Measurements from ENCODE around the gene ZMAT3. TPM values are rescaled to one million over a fixed set of nuclear protein-coding genes. Genes with fewer than 3 reads are reported as not detected.
"Not testable (repeated sequence)": the region's sequence is repeated elsewhere in the genome, so short reads cannot be mapped to it uniquely, and the experiment has no call there.

ZMAT3 gene
- total RNA-seq, 1 donor from 2014 or later = 7.2 TPM

- ATAC-seq = no peak
Observed at GRCh38 chr3:179068779-179069530, 2.7 kb downstream of the ZMAT3 start.

GRCh38 chr3:179067839-179068238 lies 3.8 kb downstream of the ZMAT3 start:
- no peak for ATAC-seq

GRCh38 chr3:179067291-179067690 lies 4.3 kb downstream of the ZMAT3 start:
- no peak for ATAC-seq

GRCh38 chr3:179063945-179064560 lies 7.6 kb downstream of the ZMAT3 start:
- no peak for ATAC-seq

GRCh38 chr3:179056326-179056725 lies 15.3 kb downstream of the ZMAT3 start:
- ATAC-seq = no peak

GRCh38 chr3:179054565-179054964 lies 17.0 kb downstream of the ZMAT3 start:
- not testable (repeated sequence) for ATAC-seq

- ATAC-seq = no peak
Observed at GRCh38 chr3:179046497-179047353, 24.9 kb downstream of the ZMAT3 start.

GRCh38 chr3:179045719-179046402 lies 25.7 kb downstream of the ZMAT3 start:
- ATAC-seq = no peak

- ATAC-seq = not testable (repeated sequence)
Observed at GRCh38 chr3:179038899-179039251, 32.7 kb downstream of the ZMAT3 start.

- no peak for ATAC-seq
Observed at GRCh38 chr3:179038216-179038898, 33.3 kb downstream of the ZMAT3 start.

GRCh38 chr3:179037351-179037750 lies 34.3 kb downstream of the ZMAT3 start:
- ATAC-seq = peak; percentile 97

- ATAC-seq = no peak
Observed at GRCh38 chr3:179036626-179037300, 34.8 kb downstream of the ZMAT3 start.

- ATAC-seq = no peak
Observed at GRCh38 chr3:179036226-179036625, 35.4 kb downstream of the ZMAT3 start.

- ATAC-seq = no peak
Observed at GRCh38 chr3:179035232-179035631, 36.4 kb downstream of the ZMAT3 start.

- ATAC-seq = not testable (repeated sequence)
Observed at GRCh38 chr3:179033304-179033657, 38.3 kb downstream of the ZMAT3 start.

- not testable (repeated sequence) for ATAC-seq
Observed at GRCh38 chr3:179032454-179033303, 38.9 kb downstream of the ZMAT3 start.

GRCh38 chr3:179029096-179029495 lies 42.5 kb downstream of the ZMAT3 start:
- ATAC-seq = no peak

GRCh38 chr3:179028408-179028807 lies 43.2 kb downstream of the ZMAT3 start:
- no peak for ATAC-seq

GRCh38 chr3:179027326-179027900 lies 44.2 kb downstream of the ZMAT3 start:
- ATAC-seq = no peak

GRCh38 chr3:179026636-179027035 lies 45.0 kb downstream of the ZMAT3 start:
- ATAC-seq = no peak

All from esophagus mucosa (tissue), 1 donor.